Panc1 (cell line): ENCODE data around the gene WHRN. TPM values are rescaled to one million over a fixed set of nuclear protein-coding genes. Genes with fewer than 3 reads are reported as not detected.

Source experiments
- ATAC-seq: fragments of 200-7000 bp; cut with Tn5 transposase; 2 replicates; pipeline ENCODE4 v1.9.1; 2020; ENCODE audit warnings: mild to moderate bottlenecking, moderate library complexity
- BruUV-seq: library from RNA; stranded (reverse); fragments of 400-500 nt; replicated peaks from 2 replicates; lab custom pipeline; 2021; lab: Mats Ljungman, UMichigan
- CTCF ChIA-PET: fragments of 300-600 bp; sonication (Branson Sonifier 250); formaldehyde crosslinking; loops from one replicate; lab custom pipeline; 2022; ENCODE audit warnings: antibody characterized with exemption; lab: Charles Lee
- POLR2A ChIA-PET: fragments of 300-600 bp; sonication (Branson Sonifier 250); formaldehyde crosslinking; loops from one replicate; lab custom pipeline; 2022; ENCODE audit warnings: antibody characterized with exemption; lab: Charles Lee
- DNase-seq: peaks from one replicate; pipeline ENCODE4 v3.0.0-alpha.2; 2010; ENCODE audit warnings: low read depth, low spot score
- H3K27ac ChIP-seq: 2 replicates; pipeline ENCODE4 v1.5.1; 2011; ENCODE audit warnings: mild to moderate bottlenecking, low read length, inconsistent platforms
- H3K27me3 ChIP-seq: fragments of 200-500 bp; sonication (Bioruptor generic); 2 replicates; pipeline ENCODE4 v1.6.0; 2014; ENCODE audit warnings: low read length, inconsistent platforms; ENCODE audit not compliant: control insufficient read depth, insufficient read depth
- H3K36me3 ChIP-seq: fragments of 200-500 bp; sonication (Bioruptor generic); 2 replicates; pipeline ENCODE4 v1.5.1; 2014; ENCODE audit warnings: inconsistent platforms, mild to moderate bottlenecking, low read length, moderate library complexity; ENCODE audit not compliant: control insufficient read depth, insufficient read depth
- H3K4me1 ChIP-seq: 2 replicates; pipeline ENCODE4 v1.5.1; 2011; ENCODE audit warnings: inconsistent platforms, mild to moderate bottlenecking, low read length, moderate library complexity; ENCODE audit not compliant: control insufficient read depth, insufficient read depth
- H3K4me3 ChIP-seq, 2 experiments: 2 replicates each; pipeline ENCODE4 v1.5.1; 2011 to 2012; ENCODE audit warnings: low read depth in 2 of 2, low read length in 2 of 2, mild to moderate bottlenecking in 2 of 2, inconsistent platforms in 1 of 2, moderate library complexity in 1 of 2
- H3K9me3 ChIP-seq: fragments of 200-500 bp; sonication (Bioruptor generic); 2 replicates; pipeline ENCODE4 v1.5.1; 2014; ENCODE audit warnings: low read depth, mild to moderate bottlenecking, inconsistent platforms, low read length, moderate library complexity; ENCODE audit not compliant: control insufficient read depth, insufficient read depth
- CTCF ChIP-seq: fragments of 450-650 bp; IDR thresholded peaks from 2 replicates; pipeline ENCODE4 v1.5.1; 2017; ENCODE audit warnings: mild to moderate bottlenecking
- POLR2AphosphoS5 ChIP-seq: IDR thresholded peaks from 2 replicates; pipeline ENCODE4 v1.6.1; 2012; ENCODE audit warnings: mild to moderate bottlenecking, low read depth, low read length, moderate library complexity
- REST ChIP-seq, 2 experiments: IDR thresholded peaks; 2 replicates each; pipeline ENCODE4 v1.6.1; 2011 to 2012; ENCODE audit warnings: low read depth in 2 of 2, control low read depth in 1 of 2, low read length in 1 of 2, mild to moderate bottlenecking in 1 of 2, moderate library complexity in 1 of 2; ENCODE audit not compliant: insufficient read depth in 1 of 2
- SIN3A ChIP-seq: IDR thresholded peaks from 2 replicates; pipeline ENCODE4 v1.6.1; 2012; ENCODE audit warnings: low read depth, mild to moderate bottlenecking, low read length, moderate library complexity, borderline replicate concordance; ENCODE audit not compliant: insufficient read depth
- TCF7L2 ChIP-seq: IDR thresholded peaks from 2 replicates; pipeline ENCODE4 v1.6.1; 2011; ENCODE audit warnings: mild to moderate bottlenecking, low read depth, low read length, inconsistent platforms
- in situ Hi-C: cut with HindIII; loops from 2 replicates; pipeline ENCODE4 v1.10.0; 2016; ENCODE audit warnings: low sequenced_read_pairs, low pct_unique_long_range_greater_than_20kb
- intact Hi-C: fragments of 100-400 bp; cut with micrococcal nuclease; formaldehyde crosslinking; loops from one replicate; pipeline ENCODE4 v1.10.0; 2022; ENCODE audit not compliant: unreplicated experiment
- total RNA-seq: library from RNA; stranded (reverse); gene quantifications from one replicate; pipeline ENCODE4 v1.2.1, GENCODE V29; 2021; ENCODE audit not compliant: unreplicated experiment

Gene WHRN
- total RNA-seq, 1 experiment from 2014 or later: 18.0 TPM

- CTCF ChIA-PET: no interaction called here
- in situ Hi-C loops: no loop called here
- H3K36me3 ChIP-seq: no peaks in the 10 kb centered on the region
Measured at GRCh38 chr9:114361542-114361941, 143.7 kb downstream of the WHRN start.

GRCh38 chr9:114359801-114360200 lies 145.5 kb downstream of the WHRN start:
- POLR2A ChIA-PET: no interaction called here
- no peak overlapping the region for H3K27ac ChIP-seq
- intact Hi-C loops: no loop called here
- ATAC-seq (no peak), DNase-seq (no peak)
- H3K36me3 ChIP-seq: no peaks in the 10 kb centered on the region
- no TSS peak for BruUV-seq
- no peaks in the 10 kb centered on the region for H3K27me3 ChIP-seq
- H3K4me3 ChIP-seq: no peak overlapping the region
- in situ Hi-C loops: no loop called here
- H3K9me3 ChIP-seq: no peaks in the 10 kb centered on the region
- CTCF ChIA-PET: no interaction called here
- H3K4me1 ChIP-seq: no peaks in the 10 kb centered on the region
- no peak for TF ChIP-seq REST (IDR thresholded peaks at IDR 0.05; ENCODE audit: insufficient read depth in 1 of 2, low read depth in 2 of 2, low read length in 1 of 2)
- no peak for TF ChIP-seq CTCF
- TF ChIP-seq POLR2AphosphoS5: no peak
- TF ChIP-seq SIN3A: no peak
- TF ChIP-seq TCF7L2: no peak

More at GRCh38 chr9:114361542-114361941, 143.7 kb downstream of the WHRN start:
- H3K27ac ChIP-seq: no peak overlapping the region
- POLR2A ChIA-PET: no interaction called here
- no peaks in the 10 kb centered on the region for H3K27me3 ChIP-seq
- H3K4me3 ChIP-seq: no peak overlapping the region
- no TSS peak for BruUV-seq
- intact Hi-C loops: no loop called here
- peaks cover 3% of the 10 kb centered on the region; the same call in 1 of the 2 replicates for H3K4me1 ChIP-seq
- DNase-seq: no peak
- no peak for ATAC-seq
- TF ChIP-seq SIN3A (no peak), REST (IDR thresholded peaks at IDR 0.05; ENCODE audit: insufficient read depth in 1 of 2, low read depth in 2 of 2, low read length in 1 of 2) (no peak), TCF7L2 (no peak), POLR2AphosphoS5 (no peak), CTCF (no peak)
- H3K9me3 ChIP-seq: no peaks in the 10 kb centered on the region
